Activated CD4-positive, CD25-positive, alpha-beta regulatory T cell (primary cell): ENCODE data around the gene ARMC3.
"Not testable (repeated sequence)": the region's sequence is repeated elsewhere in the genome, so short reads cannot be mapped to it uniquely, and the experiment has no call there.

Source experiments
- DNase-seq, 4 experiments: peaks; one replicate each; lab custom pipeline; 2025; lab: John Stamatoyannopoulos, UW

Gene ARMC3

DNA sequence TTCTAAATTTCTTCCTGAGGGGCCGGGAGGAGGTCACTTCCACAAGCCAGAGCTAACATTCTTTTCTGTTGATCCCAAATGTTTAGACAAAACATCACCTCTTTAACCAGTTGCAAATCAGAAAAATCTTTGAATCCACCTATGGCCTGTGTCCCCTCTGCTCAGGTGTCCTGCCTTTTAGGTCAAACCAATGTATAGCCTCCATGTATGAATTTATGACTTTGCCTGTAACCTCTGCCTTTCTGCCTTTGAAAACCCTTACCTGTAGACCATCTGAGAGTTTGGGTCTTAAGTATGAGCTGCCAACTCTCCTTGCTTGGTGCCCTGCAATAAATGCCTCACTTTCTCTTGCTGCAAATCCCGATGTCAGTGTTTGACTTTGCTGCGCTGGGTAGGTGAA lies 123.4 kb downstream of the ARMC3 start:
- DNase-seq = no peak

DNA sequence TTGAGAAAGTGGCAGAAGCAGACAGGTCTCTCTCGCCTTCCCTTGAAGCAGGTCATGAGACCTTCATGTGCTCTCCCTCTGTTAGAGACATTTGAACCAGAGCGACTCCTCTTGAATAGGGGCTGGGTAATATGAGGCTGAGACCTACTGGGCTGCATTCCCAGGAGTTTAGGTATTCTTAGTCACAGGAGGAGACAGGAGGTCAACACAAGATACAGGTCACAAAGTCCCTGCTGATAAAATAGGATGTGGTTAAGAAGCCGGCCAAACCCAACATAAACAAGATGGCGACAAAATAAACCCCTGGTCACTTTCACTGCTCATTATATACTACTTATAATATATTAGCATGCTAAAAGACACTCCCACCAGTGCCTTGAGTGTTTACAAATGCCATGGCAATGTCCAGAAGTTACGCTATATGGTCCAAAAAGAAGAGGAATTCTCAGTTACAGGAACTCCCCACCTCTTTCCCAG lies 124.0 kb downstream of the ARMC3 start:
- no peak for DNase-seq

DNA sequence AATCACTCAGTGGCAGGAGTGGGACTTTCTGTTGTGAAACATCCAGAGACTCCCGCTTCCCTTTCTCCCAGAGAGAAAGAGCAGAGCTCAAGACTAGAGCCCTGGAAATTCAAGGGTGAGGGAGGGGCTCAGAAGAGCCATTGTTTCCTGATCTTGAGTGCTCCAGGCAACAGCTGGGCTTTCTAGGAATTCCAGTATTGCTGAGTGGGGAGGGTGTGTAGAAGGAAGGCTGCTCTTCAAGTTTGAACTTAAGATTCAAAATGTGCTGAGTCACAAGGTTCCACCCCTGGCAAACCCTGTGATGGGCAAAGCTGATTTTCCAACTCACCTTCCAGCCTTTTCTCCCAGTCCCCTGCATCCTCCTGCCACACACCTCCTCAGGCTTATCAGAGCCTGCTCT lies 125.2 kb downstream of the ARMC3 start:
- DNase-seq = no peak

DNA sequence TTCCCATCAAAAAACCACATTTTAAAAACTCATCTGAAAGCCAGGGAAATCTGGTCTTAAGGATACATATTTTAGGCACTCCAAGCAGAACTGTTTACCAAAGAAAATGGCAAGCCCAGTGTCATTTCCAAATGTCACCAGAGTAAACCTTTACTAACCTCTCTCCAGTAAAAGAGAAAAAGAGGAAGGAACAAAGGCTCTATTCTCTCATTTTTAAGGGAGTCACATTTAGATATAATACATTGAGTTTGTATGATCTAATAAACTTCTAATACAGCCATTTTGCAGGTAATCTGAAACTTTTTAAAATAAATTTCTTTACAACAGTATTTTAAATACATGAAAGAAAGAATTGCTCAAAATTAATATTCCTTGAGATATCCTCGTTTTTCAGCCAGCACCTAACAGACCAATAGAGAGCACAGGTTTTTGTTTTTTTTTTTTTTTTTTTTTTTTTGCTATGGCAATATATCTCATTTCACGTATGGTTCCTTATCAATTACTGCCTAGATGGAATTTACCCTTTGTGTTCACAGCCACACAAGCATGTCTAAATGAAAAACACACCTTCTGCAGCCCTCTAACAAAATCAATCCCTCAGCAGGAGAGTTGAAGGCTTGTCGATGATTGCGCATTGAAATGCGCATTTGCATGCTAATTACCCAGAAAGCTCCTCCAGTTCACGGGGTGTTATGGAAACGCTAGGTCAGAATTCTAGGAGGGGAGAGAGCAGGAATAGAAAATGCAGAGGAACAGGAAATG lies 127.8 kb downstream of the ARMC3 start:
- DNase-seq = no peak

DNA sequence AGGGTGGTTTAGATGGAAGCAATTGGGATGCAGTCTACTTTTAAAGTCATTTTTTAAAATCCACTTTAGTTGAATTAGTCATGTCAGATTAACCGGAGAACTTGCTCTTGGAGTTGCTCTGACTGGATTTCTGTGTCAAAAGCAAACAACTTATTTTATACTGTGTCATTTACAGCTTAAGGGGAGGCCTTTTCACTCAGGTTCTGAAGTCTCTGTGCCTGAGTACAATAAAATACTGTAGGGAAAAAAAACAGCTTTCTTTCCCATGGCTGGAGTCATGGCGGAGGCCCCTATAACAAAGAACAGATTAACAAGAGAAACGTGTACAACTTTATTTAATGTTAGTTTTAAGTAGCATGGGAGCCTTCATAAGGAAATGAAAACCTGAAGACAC lies 128.3 kb downstream of the ARMC3 start:
- no peak for DNase-seq

DNA sequence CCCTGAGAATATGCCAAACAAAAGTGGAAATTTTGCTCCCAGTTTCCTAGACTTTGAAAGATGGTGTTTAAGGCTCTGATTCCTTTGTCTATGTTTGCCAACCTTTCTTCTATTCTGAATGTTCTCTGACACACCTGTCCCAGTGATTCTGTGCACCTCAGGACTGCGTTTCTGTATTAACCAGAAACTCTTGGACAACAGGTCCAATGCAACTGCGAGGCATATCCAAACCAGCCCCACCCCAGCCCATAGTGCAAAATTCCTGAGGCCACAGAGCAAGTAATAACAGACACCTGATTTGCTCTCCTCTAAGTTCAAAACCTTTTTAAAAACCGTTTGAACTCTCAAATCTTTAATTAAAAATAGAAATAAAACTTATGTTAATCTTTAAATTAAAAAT lies 130.5 kb downstream of the ARMC3 start:
- DNase-seq = no peak

DNA sequence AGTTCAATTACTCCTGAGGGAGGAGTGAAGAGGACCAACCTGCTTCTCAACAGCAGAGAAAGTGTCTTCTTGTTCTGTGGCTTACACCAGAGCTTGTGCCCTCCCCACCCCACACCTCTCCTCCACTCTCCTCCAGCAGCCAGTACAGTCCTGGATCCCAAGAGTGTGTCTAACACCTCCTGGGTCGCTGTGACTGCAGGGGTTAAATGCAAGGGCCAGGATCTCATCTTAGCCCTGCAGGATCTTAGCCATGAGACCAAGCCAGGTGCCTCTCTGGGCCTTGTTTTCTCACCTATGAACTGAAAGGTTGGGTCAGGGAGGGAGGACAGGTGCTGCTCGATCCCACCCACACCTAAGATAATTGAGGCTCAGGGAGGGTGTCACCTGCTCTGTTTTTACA lies 133.1 kb downstream of the ARMC3 start:
- no peak for DNase-seq

DNA sequence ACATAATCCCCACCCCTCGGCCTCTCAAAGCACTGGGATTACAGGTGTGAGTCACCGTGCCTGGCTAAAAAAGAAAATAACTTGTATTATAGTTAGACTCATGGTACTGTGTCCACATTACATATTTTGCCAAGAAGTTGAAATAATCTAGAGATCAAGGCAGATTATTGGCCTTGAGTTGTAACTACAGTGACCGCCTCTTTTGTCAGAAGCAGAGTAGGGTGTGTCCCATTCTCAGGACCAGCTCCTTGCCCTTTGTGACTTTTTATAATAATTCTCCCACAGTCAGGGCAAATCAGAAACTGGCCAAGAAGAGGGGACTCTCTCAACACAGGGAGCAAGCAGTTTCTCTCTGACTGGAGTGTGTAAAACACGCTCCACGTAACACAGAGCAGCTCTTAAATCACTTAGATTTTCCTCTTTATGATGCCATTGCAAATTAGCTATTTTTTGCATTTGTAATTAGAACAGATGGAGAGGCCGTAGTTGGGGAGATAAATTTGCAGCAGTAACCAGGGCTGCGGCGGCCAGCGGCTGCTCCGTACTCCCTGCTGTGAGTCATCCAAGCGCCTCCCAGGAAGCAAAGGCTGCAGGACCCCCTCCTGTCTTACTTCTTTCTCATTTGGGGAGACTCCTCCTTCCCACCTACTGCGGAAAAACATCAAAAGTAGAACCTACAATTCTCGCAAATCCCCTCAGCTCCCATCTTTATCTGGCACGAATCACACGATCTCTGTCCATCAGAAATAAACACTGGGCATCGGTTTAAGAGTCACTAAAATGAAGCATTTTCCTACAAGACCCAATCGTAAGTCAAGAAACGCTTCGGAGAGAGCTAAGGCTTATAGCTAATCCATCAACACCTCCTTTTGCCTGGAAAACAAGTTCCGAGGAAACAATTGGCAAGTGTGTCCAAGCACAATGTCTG lies 135.5 kb downstream of the ARMC3 start:
- DNase-seq = no peak

DNA sequence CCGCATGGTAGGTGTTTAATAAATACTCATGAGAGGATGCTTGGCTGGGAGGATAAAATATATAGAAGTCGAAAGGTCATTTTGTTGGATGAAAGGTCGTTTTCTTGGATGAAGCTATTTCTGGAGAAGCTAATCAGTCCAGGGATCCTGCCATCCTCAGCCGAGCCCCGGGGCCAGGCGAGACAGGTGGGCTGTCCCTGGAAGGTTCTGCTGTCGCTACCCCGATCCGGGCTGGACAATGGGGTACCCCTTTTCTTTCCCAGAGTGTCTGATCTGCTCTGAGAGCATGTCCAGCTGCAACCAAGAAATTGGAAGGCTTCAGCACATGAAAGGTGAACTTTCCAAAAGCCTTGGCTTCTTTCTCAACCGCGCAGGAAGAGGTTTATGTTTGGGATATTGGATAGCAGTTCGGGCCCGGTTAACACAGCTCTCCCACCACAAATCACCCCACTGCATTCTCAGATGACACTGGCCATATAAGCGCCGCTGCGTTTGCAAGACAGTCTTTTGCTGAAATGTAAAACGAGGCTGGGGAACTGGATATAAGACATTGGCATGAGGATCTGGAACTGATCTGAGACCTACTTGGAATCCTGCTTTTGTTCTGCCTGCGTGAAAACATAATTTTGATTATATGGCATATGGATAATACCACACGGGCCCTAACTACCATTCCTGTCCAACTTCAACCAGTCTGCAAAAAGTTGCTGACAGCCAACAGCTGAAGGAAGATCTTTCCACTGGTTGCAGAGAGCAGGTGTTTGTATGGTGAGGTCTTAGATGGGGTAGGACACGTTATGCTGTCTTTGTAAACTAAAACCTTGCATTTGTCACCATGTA lies 136.3 kb downstream of the ARMC3 start:
- no peak for DNase-seq

DNA sequence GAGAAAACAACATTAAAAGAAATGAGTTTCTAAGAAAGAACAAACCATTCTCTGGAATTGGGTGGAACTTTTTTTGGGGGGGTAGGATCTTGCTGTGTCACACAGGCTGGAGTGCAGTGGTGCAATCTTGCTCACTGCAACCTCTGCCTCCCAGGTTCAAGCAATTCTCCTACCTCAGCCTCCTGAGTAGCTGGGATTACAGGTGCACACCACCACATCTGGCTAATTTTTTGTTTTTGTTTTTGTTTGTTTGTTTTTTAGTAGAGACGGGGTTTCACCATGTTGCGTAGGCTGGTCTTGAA lies 136.9 kb downstream of the ARMC3 start:
- DNase-seq = not testable (repeated sequence)

DNA sequence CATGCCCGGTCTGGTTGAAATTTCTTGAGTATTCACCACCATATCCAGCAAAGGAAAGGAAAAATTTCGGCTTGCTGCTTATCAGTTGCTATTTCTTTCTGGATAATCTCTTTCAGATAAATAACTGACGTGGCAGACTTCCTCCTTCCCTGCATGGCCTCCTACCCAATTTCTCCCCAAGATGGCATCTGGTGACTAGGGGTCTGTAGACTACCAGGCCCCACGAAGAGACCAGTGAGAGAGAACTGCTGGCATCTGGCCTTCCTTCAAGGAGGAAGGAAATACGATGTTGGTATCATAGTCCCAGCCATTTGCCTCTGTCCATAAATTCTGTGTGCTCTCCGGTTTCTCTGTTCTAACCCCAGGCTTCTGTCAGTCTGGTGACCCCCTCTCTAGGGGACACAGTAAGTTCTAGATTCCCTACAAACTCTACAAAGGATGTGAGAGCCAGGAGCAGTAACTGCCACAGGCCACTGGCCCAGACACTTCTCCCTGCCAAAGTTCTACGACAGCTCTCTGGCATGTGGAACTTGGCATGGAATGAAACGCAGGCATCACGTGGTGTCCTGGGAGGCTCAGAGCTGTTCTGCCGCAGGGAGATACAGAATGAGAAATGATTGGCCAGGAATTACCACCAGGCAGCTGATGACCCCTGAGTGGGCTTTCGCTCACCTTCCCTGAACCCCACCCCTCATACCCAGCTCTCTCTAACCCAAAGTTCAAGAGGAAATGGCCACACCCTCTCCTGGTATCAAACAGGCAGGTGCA lies 137.5 kb downstream of the ARMC3 start:
- no peak for DNase-seq

DNA sequence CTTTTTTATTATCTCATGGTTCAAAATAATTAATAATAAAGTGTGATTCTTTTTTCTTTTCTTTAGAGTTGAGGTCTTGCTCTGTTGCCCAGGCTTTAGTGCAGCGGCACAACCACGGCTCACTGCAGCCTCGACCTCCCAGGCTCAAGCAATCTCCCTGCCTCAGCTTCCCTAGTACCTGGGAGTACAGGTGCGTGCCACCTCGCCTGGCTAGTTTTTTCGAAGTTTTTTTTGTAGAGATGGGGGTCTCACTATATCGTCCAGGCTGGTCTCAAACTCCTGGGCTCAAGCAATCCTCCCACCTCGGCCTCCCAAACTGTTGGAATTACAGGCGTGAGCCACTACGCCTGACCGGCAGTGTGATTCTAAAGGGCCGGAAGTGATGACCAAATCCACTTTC lies 139.5 kb downstream of the ARMC3 start:
- no peak for DNase-seq

DNA sequence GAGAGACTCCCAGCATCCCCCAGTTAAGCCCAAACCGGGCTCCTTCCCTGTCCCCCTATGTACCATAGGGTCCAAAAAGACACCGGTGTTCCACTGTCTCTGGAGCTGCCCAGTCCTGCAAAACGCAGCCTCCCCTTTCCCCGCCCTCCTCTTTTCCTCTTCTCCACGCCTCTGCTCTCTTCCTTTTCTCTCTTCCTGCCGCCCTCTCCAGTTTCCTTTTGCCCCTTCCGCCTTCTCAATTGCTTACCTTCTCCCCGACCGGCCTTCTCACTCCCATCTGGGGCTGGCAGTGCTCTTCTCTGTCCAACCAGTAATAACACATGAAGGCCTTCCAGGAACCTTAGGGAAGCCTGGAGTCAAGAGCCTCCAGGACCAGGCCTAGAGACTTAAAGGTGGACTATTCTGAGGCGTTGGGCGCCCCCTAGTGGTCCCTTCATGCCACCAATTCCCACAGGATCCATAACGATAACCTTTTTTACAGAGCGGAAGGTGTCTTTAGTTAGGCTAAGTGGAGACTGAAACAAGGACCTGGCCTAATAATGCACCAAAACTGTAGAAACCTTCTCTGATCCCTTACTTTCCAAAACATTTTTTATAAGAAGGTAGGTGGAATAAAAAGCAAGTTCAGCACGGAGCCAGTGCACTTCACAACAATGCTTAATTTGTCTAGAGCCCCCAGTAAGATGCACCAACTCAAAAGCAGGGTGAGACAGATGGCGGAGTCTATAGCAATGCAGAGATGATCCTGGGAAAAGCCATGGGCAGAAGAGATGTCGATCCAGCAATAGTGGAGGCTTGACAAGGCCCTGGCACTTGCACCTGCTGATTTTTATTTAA lies 140.3 kb downstream of the ARMC3 start:
- DNase-seq = peak; percentile 32 to 55 (median 34)

DNA sequence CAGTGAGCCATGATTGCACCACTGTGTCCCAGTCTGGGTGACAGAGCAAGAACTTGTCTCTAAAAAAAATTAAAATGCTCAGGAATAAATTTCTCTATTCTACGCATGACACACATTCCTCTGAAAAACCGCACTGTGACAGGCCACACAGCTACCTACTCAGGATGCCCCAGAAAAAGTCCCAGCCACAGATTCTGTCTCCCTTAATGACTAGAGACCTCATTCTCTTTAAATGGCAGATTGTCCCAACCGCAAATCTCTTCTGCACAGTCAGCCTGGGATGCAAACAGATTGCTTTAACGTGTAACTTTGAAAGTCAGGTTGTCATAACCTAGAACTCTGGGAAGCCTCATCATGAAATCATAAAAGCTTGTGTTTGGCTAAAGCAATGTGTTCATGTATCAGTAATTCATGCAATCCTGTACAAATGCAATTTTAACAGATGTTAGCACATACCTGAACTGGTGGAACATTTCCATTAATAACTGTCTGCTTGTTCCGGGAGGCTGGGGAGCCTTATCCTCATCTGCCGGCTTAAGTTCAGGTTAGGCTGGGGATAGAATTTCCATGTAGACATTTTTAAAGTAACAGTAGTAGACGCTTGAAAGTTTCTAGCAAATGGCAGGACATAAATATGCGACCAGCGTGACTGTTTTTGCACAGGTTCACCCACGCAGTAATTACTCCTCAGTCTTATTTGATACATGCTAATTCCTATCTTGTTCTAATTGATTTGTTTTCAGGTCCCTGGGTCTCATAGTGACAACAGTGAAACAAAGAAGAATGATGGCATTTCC lies 141.4 kb downstream of the ARMC3 start:
- no peak for DNase-seq

DNA sequence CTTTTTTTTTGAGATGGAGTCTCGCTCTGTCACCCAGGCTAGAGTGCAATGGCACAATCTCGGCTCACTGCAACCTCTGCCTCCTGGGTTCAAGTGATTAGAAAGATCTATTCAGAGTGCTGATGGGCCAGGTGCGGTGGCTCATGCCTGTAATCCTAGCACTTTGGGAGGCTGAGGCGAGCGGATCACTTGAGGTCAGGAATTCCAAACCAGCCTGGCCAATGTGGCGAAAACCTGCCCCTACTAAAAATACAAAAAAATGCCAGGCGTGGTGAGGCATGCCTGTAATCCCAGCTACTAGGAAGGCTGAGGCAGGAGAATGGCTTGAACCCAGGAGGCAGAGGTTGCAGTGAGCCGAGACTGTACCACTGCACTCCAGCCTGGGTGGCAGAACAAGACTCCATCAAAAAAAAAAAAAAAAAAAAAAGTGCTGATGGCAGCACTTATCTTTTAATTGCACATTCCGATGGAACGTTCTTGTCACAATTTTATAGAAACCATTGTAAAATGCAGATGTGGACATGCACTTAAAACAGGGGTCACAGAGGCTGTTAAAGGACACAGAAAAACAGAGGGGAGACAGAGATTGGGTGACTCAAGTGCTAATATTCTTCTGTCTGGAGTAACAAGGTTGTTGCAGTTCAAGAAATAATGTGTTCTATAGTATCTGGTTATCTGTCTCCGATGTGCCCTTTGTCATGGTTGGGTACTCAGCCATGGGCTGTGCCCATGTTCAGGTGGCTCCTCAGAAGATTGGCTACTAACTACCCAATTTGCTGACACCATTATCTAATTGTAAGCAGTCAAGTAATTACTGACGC lies 142.4 kb downstream of the ARMC3 start:
- DNase-seq = not testable (repeated sequence)

DNA sequence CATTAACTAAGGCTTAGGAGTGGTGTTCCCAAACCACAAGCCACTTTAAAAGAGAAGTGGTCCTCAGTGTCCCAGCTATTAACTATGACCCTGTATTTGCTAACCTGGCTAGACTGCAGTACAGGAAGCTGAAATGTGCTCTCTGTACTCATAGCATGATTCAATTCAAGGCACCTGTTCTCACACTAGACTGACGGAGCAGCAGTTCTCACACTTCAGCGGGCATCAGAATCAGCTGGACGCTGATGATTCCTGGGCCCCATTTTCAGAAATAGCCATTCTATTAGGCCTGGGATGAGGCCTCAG lies 143.0 kb downstream of the ARMC3 start:
- DNase-seq = no peak

DNA sequence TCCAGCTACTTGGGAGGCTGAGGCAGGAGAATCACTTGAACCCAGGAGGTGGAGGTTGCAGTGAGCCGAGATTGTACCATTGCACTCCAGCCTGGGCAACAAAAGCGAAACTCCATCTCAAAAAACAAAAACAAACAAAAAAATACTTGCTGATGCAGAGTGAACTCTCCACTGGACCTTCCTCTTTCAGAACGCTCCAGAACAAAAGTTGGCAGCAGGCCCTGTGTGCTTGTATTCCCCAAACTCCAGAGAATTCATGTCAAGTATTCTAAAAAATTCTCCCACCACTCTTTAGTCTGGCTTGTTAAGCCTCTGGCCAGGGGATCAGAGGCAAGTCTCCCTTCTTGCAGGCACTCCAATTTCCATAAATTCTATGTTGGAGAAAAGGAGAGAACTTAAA lies 144.7 kb downstream of the ARMC3 start:
- not testable (repeated sequence) for DNase-seq

DNA sequence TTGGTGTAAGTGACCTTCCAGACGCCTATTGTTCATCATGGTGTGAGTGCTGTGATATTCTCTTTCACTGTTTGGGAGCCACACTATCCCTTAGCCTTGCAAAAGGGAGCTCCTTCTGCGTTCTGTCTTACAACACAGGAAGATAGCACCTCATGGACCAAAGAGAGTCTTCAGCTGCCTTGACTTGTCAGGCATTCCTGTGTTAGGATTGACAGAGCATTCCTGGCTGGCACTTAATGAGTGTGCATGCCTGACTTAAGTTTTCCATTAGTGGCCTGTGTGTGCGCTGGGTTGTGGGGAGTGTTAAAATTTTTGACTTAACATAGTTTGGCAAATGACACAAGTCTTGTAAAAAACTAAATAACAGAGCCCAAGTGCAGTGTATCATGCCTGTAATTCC lies 145.7 kb downstream of the ARMC3 start:
- DNase-seq = no peak

DNA sequence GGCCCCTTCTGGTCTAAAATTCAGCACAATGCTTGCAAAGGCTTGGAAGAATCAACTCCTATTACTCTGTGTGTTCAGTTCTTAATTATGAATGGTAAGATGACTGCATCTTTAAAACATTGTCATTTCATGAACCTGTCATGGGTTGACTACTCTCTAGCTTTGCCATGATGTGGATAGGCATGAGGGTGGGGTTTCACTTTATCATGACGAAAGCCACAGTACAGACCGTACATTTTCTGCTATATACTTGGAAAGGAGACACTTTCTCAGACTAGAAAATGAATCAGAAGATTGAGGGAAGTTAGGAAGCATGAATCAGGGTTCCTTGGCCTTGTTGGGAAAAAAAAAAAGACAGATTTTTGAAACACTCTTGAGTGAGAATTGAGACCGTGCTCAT lies 147.8 kb downstream of the ARMC3 start:
- DNase-seq = no peak
